ENCODE data around the gene JPH4.

Gene JPH4

DNA sequence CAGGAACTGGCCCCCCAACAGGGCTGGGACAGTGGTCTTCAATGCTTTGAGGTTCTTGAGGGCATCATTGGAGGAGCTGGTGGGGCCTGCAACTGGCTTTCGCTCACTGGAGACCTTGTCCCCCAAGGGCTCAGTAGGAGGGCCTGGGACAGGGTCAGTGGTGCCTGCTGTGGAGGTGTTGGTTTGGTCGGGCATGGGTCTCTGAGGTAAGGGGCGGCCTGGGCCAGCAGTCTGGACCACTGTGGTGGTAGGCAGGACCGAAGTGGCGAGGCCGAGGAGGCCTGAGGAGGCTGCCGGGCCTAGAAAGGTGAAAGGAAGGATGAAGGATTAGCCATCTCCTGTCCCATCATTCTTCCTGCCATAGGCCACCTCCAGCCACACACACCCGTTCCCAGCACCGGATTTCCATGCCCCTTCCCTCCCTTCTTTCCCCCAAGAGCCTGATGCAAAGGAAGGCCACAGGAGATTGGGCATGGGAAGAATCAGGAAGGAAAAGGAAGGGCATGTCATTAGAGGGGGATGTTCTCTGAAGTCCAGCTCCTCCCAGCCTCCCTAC is 55.9 kb downstream of the JPH4 start:
- no peak for DNase-seq

GRCh38 chr14:23521785-23522640 is 56.6 kb downstream of the JPH4 start:
- no peak for DNase-seq

DNA sequence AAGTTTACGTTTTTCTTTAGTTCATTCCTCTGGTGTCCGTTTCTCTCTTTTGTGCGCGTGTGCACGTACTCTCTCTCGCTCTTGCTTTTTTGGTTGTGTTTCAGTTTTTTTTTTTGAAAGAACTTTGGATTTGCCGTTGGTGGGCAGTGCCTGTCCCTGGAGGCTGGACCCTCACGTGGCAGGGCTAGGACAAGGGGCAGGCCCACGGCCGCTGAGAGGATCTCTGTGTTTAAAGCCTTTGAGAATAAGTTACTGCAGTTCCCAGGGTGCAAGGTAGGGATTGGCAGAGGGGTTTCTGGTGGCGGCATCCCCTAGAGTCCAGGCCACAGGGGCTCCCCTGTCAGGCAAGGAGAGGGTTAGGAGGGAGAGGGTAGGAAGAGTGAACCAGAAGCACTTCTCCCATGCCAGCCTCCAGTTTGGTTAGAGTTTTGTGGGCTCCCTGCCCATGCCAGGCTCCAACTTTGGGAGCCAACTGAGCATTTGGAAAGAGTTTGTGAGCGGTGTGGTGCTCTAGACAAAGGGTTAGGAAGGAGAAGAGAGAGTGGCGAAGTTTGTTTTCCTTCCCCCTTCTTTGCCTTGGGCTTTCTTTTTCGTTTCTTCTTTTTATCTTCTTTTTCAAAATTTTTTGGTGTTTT is 57.6 kb downstream of the JPH4 start:
- no peak for DNase-seq

GRCh38 chr14:23518709-23519108 is 59.9 kb downstream of the JPH4 start:
- no peak for DNase-seq
